ENCODE results near the gene RER1.

Gene RER1

DNA sequence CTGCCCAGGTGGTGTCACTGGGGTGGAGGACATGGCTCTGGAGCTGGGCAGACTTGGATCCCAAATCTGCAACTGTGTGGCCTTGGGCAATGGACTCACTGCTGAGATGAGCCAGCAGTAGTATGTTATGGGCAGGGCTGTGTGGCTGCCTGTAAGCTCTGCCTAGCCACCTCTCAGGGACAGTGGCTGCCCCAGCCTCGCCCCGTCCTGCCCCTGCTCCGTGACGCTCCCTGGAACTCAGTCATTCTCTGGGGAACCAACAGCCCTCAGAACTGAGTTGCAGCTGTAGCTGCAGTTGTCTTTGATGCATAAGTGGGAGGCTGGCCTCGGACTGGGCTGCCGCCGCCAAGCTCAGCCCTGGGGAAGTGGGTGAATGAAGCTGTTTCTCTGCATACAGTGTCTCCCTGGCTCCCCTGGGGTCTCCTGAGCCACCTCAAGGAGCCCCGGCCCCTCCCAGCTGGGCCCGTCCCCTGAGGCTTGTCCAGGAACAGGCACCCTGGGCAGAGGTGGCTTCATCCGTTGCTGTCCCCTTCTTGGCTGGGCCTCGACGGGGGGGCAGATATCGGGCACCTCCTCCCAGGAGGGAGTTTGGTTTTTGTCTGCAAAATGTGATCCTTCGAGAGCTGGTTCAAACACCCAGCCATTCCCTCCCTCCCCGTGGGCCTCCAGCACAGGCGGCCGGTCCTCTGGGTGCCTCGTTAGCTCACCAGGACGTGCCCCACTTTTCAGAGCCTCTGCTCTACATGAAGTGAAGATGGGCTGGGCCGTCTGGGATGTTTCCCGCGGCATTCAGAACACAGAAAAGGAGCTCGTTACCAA lies 58.2 kb downstream of the RER1 start:
- DNase-seq: no peak

- no peak for DNase-seq
These were observed 60.1 kb downstream of the RER1 start for GRCh38 chr1:2451741-2452140.

GRCh38 chr1:2452201-2452931 lies 60.7 kb downstream of the RER1 start:
- no peak for DNase-seq

- DNase-seq: no peak
These were observed 61.3 kb downstream of the RER1 start for GRCh38 chr1:2452932-2453315.

- DNase-seq: no peak
These were observed 62.6 kb downstream of the RER1 start for GRCh38 chr1:2454227-2454626.

Data from activated T-cell treated with anti-CD3 and anti-CD28 coated beads, Interleukin-2, amount 50 U/mL, for 48 hours (primary cell).